HCT116 (cell line): ENCODE measurements around the gene KCTD15.

Source experiments
- CEBPB ChIP-seq: IDR thresholded peaks from 2 replicates; pipeline ENCODE4 v1.6.1; 2012; ENCODE audit warnings: low read depth
- CTCF ChIP-seq, 3 experiments: fragments of 200-600 bp in 1 of 3; sonication (generic) in 1 of 3; IDR thresholded peaks in 2 of 3; conservative IDR thresholded peaks in 1 of 3; 2 replicates each; pipeline ENCODE4 v1.5.1; 2012 to 2017; ENCODE audit warnings: low read depth in 2 of 3, low read length in 2 of 3, antibody characterized with exemption in 1 of 3, borderline replicate concordance in 1 of 3, control low read depth in 1 of 3, mild to moderate bottlenecking in 1 of 3, mixed read lengths in 1 of 3, mixed run types in 1 of 3, moderate library complexity in 1 of 3; ENCODE audit not compliant: insufficient read depth in 1 of 3
- EZH2phosphoT487 ChIP-seq: fragments of 200-600 bp; IDR thresholded peaks from 2 replicates; pipeline ENCODE4 v1.6.1; 2018; ENCODE audit warnings: antibody characterized with exemption, borderline replicate concordance
- POLR2A ChIP-seq: IDR thresholded peaks from 2 replicates; pipeline ENCODE4 v1.7.0; 2011; ENCODE audit warnings: borderline replicate concordance; ENCODE audit not compliant: insufficient read depth, insufficient read length; ENCODE audit errors: extremely low read depth
- POLR2AphosphoS5 ChIP-seq: IDR thresholded peaks from 2 replicates; pipeline ENCODE4 v1.6.1; 2011; ENCODE audit warnings: mild to moderate bottlenecking, low read depth, low read length, moderate library complexity
- REST ChIP-seq: IDR thresholded peaks from 2 replicates; pipeline ENCODE4 v1.6.1; 2012; ENCODE audit warnings: low read depth
- SP1 ChIP-seq: IDR thresholded peaks from 2 replicates; pipeline ENCODE4 v1.6.1; 2012; ENCODE audit warnings: low read depth
- ZFX ChIP-seq: fragments of 450-650 bp; IDR thresholded peaks from 2 replicates; pipeline ENCODE4 v1.6.1; 2017
- ZNF274 ChIP-seq: fragments of 200-500 bp; sonication (Bioruptor generic); IDR thresholded peaks from 2 replicates; pipeline ENCODE4 v1.6.1; 2014; ENCODE audit warnings: mild to moderate bottlenecking, low read depth, low read length, inconsistent platforms
- TF ChIP-seq, protein P1 (sequence below): IDR thresholded peaks from 2 replicates; pipeline ENCODE4 v1.6.1; 2012
- TF ChIP-seq, protein P2 (sequence below): IDR thresholded peaks from 2 replicates; pipeline ENCODE4 v1.6.1; 2011; ENCODE audit warnings: mild to moderate bottlenecking, low read length, moderate library complexity; ENCODE audit not compliant: insufficient replicate concordance; ENCODE audit errors: extremely low read depth

DNA sequence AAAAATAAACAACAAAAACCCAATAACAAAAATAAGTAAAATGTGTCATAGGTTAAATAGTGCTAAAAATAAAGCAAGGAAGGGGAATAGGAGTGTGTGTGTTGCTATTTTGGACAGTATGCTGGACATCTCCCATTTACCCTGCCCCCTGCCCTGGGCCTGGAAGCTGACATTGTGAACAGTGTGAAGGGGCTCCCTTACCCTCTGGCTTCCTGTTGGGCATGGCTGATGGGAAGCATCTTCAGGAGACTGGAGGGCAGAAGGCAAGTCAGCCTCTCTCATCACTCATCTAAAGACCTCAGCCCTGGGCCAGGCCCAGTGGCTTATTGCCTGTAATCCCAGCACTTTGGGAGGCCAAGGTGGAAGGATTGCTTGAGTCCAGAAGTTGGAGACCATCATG is 26.7 kb downstream of the KCTD15 start:
- TF ChIP-seq REST (no peak), POLR2AphosphoS5 (no peak), POLR2A (no peak), CTCF (IDR thresholded peaks at IDR 0.05 in 2 of 3, conservative IDR thresholded peaks at IDR 0.05 in 1 of 3; ENCODE audit: borderline replicate concordance in 1 of 3, insufficient read depth in 1 of 3, low read depth in 2 of 3, low read length in 2 of 3) (no peak), ZNF274 (no peak), ZFX (no peak), EZH2phosphoT487 (no peak), CEBPB (no peak), SP1 (no peak)
- TF ChIP-seq, protein P1, sequence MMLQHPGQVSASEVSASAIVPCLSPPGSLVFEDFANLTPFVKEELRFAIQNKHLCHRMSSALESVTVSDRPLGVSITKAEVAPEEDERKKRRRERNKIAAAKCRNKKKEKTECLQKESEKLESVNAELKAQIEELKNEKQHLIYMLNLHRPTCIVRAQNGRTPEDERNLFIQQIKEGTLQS: no peak
- TF ChIP-seq, protein P2, sequence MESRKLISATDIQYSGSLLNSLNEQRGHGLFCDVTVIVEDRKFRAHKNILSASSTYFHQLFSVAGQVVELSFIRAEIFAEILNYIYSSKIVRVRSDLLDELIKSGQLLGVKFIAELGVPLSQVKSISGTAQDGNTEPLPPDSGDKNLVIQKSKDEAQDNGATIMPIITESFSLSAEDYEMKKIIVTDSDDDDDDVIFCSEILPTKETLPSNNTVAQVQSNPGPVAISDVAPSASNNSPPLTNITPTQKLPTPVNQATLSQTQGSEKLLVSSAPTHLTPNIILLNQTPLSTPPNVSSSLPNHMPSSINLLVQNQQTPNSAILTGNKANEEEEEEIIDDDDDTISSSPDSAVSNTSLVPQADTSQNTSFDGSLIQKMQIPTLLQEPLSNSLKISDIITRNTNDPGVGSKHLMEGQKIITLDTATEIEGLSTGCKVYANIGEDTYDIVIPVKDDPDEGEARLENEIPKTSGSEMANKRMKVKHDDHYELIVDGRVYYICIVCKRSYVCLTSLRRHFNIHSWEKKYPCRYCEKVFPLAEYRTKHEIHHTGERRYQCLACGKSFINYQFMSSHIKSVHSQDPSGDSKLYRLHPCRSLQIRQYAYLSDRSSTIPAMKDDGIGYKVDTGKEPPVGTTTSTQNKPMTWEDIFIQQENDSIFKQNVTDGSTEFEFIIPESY: no peak
